Kidney glomerular epithelial cell (primary cell): ENCODE measurements around the gene HCN3.
A peak's percentile ranks its signal among the peaks of the same experiment; 100 is the strongest.

ENCODE experiments used
- DNase-seq: peaks from one replicate; lab custom pipeline; 2025; lab: John Stamatoyannopoulos, UW

HCN3 gene

DNA sequence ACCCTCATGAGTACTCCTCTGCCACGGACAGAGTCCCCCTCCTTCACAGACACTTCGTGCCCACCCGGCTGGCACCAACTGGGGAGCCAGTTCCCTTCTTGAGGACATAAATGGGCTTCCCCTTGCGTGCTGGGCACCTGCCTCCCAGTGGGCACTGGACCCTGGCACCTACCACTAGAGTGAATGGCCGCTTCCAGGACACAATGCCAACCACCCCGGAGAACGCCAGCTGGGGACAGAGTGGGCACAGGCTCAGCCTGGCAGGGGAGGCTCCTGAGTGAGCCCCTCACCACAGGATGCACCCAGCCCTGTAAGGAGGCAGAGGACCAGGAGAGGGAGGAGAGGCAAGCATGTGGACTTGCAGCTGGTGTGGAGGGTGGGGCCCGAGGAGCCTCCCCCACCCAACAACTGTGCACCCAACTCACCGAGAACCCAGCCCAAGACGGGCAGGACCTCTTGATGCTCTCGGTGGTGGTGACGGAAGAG, 23.0 kb upstream of the HCN3 start:
- no peak for DNase-seq

DNA sequence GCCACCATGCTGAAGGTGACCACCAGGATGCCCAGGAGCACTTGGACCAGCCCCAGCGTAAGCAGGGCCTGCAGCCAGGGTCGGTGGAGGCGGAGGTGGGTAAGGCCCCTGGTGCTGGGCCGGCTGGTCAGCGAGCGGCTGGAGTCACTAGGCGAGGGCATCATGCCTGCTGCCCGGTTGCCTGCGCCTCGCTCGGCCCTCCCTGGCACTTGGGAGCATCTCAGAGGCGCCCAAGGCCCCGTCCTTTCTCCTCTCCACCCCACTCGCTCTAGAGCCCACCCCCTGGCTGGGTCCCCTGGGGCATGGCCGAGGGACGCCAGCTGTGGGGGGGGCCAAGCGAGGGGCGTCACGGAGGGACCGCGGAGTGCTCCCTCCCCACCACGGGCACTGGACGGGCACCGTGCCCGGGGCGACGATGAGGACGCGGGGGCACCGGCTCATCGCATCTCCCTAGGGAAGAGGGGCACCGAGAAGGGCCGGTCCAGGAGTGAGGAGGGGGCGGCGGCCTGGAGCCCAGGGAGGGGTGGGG, 22.5 kb upstream of the HCN3 start:
- DNase-seq = no peak

DNA sequence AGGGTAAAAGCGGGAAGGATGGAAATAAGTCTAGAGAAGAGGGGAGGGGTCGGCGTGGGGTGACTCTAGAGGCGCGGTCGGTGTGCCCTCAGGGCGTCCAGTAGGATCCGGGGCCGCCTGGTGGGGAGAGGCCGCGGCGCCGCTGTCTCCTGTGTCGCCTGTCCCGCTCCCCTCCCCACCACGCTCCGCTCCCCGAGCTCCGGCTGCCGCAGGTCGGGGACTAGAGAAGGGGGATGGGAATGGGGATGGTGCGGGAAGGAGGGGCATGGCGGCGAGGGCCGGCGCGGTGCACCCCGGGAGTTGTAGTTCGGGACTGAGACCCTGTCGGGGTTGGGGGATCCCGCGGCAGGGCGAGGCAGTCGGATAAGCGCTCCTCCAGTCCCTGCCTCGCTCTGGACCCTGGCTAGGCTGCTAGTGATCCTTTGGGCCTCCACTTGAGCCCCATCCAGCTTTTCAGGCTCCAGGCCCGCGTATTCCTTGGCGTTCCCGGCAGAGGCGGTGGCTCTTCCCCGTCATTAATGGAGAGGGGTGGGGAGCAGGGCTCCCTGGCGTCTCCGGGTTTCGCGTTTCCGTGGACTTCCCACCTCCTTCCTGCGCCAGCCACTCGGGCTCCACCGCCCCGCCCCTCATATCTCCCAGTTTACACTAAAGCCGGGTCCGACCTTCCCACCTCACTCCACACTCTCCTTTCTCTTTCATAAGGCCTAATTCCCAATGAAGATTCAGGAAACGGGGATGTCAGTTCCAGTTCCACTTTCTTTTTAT, 21.8 kb upstream of the HCN3 start, which contains the start of gene ENTREP3:
TSS of gene ENTREP3 (minus strand) at position 241 of the 765 bp plus-strand sequence. CDS start 606 bp downstream, outside the sequence.
- DNase-seq = peak; percentile 26

GRCh38 chr1:155256058-155256852, 21.0 kb upstream of the HCN3 start:
- no peak for DNase-seq

- no peak for DNase-seq
Observed at GRCh38 chr1:155260276-155260675, 17.0 kb upstream of the HCN3 start.

DNA sequence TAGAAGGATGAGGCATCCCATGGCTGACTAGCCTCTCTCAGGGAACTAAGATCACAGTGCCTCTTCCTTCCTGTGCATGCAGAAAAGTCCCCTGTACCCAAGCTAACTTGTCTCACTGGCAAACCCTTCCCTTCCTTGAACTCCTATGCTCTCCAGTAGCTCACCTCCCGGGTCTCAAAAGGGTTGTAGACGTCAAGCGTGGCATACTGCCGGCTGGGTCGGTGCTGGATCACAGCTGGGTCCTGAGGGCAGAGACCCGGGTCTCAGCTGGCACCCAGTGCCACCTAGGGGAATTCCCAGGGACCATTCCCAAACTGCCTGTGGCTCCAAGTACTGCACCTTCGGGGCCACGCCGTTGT, 15.8 kb upstream of the HCN3 start:
- no peak for DNase-seq

GRCh38 chr1:155261852-155262673, 15.2 kb upstream of the HCN3 start, which contains the start of gene SCAMP3:
Gene SCAMP3 (minus strand): TSS chr1:155262360. CDS start chr1:155262151, 209 bp downstream.
- peak; percentile 97 for DNase-seq

- DNase-seq = no peak
Observed at GRCh38 chr1:155263067-155263466, 14.2 kb upstream of the HCN3 start.

GRCh38 chr1:155266553-155266952, 10.7 kb upstream of the HCN3 start:
- DNase-seq = no peak

DNA sequence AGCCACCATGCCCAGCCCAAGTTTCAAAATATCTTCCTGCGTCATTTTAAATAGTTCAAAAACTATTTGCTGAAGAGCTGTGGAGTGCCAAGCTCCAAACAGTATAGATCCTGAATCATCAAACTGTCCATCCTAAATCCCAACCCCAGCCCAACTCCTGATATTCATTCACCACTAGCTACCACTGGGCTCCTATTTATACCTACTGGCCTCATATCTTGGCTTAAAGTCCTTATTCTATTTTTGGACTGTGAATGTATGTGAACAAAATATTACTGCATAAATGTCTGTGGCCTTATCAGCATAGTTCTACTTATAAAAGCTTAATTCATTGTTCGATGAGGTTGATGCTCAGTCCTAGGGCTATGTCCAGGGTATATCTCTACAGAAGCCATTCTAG, 9.9 kb upstream of the HCN3 start:
- no peak for DNase-seq

DNA sequence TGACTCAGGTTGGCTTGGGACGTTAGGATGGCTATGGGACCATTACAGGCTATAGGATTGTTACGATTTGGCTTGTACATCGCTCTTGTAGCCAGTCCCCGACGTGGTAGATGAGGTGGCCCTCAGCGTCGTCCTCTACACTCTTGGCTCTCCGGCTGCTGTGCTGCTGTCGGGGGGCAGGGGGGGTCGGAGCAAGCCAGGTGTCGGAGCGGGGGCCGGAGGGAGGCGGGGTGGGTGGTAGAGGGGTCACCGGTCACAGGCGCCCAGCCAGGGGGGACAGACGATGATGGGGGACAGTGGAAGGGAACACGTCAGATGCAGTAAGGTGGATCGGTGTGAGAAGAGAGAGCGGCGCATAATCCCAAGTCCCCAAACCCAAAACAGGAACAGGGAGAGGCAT, 8.6 kb upstream of the HCN3 start:
- DNase-seq = no peak

DNA sequence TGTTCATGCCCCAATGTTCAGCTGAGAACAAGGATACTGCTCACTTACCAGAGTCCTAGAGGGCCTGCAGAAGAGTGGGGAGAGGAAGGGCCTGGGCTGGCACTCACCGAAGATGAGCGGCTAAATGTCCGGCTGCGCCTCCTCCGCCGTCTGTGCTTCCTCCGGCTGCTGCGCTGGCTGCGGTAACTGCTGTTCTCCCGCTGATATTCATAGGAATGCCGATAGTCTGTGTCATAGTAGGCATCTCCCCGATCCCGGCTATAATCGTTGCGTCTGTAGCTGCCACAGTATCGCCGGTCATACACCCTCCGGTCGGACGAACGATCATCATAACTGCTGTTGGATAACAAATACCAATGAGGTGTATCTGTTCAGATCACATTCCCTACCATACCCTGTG, 7.9 kb upstream of the HCN3 start:
- DNase-seq = no peak

DNA sequence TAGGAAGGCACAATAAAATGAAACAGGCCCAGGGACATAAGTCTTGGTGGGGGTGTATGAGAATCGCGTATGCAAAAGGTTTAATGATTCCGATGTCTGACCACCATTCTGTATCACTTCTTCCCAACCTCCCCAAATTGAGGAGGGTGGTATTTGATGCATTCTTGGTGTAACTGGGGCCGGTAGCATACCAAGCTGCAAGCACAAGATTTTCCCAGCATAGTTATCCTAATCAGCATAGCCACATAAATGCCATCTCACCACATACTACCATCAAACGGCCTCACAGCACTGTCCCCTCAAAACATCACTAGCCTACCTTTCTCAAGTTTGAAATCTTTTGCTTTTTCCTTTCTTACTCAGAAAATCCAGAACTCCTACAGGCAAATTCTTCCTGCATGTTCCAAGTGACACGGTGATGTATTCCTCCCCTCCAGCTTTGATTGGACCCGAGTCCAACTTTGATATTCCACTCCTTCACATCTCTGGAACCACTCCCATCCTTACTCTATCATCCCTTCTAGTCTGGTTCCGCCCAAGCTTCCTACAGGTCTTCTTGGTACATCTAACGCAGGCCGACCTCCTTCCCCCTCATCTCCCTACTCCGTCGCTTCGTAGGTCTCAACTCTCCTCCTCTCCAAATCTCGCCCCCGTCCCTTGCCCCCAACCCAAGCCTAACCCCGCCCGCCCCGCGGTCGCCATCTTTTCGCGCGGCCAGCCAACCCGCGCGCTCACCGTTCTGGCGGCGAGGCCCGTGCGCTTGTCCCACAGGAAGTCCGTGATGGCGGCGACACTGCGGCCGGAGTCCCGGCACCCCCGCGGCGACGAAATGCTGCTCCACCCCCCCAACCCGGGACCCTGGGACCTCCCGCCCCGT, 4.6 kb upstream of the HCN3 start:
- DNase-seq = peak; percentile 44

DNA sequence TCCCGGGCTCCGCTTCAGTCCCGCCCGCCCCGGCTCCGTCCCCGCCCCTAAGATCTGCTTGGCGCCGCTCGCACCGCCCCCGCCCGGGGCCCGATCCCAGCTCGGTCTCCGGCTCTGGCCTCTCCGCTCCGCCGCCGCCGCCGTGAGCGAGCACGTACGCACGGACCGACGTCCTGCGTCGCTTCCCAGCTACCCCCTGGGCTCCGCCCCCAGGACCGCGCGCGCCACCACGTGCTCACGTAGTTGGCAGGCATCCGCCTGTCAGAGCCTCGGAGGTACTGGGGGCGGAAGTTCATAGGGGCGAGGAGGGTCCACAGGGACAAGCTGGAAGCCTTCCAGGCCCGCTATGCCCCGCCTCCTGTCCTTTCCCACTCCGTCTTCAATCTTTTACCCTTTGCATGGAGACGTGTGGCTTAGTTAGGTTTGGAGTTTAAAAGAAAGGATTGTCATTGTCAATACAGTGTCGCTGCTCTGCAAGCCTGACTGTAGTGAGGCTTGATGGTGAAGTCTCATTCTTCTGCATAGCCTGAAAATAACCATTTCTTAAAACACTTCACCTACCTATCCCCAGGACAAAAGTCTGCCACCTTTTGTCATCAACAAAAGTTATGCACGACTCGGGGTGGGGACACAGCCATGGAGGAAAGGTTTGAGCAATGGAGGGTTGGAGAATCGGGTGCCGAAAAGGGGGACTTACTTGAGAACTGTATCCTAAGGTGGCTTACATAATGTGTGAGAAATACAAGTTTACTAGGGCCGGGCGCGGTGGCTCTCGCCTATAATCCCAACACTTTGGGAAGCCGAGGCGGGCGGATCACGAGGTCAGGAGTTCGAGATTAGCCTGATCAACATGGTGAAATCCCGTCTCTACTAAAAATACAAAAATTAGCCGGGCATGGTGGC, 3.7 kb upstream of the HCN3 start, which contains the start of gene CLK2:
TSS of gene CLK2 (minus strand) at position 162 of the 903 bp plus-strand sequence. CDS start 2,527 bp downstream, outside the sequence.
- DNase-seq = peak; percentile 86

DNA sequence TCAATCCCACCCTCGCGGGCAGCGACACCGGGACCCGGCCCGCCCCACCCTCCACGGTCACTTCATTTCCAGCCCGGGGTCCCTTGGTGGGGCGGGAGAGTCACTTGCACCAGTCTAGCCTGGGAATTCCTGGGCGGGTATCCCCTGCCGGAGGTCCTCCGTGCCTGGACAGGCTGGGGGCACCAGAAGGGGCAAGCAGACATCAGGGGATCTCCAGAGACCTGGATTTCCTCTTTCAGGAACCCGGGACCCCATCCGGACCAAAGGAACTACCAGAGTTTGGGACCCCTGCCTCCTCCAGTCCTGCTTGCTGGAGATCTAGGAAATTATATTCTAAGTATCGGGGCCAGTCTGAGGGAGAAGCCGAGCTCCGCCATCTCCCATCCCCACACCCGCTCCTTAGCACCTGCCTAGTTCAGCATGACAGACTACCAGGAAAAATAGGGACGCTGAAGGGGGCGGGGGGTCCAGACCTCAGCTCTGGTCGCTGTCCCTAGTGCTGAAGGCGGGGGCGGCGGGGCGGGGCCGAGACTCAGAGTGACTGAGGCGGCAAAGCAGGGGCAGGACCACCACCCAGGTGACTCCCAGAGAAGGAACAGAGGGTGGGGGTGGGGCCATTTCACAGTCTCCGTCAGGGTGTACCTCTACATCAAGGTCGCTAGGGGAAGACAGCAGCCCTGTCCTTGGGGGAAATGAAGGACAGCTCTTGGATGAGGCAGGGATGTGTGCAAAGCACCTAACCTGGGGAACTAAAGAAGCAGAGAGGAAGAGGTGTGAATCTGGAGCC, 832 bp downstream of the HCN3 start:
- peak; percentile 53 for DNase-seq

DNA sequence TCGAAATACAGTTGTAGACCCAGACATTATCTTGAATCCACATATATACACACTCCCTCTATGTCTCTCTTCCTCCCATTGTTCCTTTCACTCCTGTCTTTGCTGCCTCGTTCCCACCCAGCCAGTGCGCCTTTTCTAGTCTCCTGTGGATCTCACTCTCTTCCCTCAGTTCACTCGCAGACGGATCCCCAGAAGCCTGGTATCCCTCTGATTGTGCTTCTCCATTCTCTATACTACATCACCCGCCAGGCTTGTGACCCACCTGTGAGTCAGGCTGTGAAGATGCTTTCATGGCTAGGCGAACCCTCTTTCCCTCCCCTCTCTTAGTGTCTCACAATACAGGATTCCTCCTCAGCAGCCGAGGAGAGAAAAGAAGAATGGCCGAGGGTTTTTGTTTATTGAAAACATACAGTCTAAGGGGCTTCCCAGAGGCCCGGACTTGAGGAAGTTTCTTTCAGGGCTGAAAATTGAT, 1.5 kb downstream of the HCN3 start:
- no peak for DNase-seq

GRCh38 chr1:155279268-155279667, 2.0 kb downstream of the HCN3 start:
- no peak for DNase-seq

- DNase-seq = no peak
Observed at GRCh38 chr1:155282488-155283091, 5.3 kb downstream of the HCN3 start.
